Activated naive CD8-positive, alpha-beta T cell treated with anti-CD3 and anti-CD28 coated beads, Interleukin-2, amount 50 U/mL, for 16 hours (primary cell): Measurements from ENCODE around the gene RBM5.

ENCODE experiments used
- DNase-seq: peaks from one replicate; pipeline ENCODE4 v3.0.0-alpha.2; 2020; ENCODE audit warnings: low read depth, low spot score

RBM5 gene

DNA sequence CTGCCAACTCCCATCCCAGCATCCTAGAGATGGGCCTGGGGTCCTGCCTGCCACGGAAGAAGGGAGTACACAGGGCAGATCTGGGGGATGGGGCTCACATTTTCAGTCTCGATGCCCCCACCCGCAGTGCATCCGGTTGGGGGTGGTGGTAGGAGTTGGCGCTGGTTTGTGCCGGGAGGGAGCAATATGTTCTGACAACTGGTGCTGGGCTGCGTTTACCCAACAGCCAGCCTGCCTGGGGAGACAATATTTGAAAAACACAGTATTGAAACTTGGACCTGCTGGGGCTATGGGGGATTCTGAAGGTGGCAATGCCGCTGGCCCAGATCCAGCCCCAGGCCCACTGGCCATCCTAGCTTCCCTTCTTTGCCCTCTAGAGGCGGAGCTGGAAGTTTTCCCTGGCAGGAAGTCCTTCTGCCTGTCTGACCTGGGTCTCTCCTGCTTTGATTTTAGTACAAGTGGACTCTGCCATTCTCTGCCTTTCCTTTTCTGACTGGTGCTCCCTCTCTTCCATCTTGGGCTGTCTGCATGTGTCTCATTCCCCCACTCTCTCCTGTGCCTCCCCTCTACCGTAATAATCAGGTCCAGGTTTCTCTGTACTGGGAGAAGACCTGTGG lies 69.9 kb downstream of the RBM5 start:
- DNase-seq: no peak

- no peak for DNase-seq
Measured at GRCh38 chr3:50160561-50160983, 71.9 kb downstream of the RBM5 start.

DNA sequence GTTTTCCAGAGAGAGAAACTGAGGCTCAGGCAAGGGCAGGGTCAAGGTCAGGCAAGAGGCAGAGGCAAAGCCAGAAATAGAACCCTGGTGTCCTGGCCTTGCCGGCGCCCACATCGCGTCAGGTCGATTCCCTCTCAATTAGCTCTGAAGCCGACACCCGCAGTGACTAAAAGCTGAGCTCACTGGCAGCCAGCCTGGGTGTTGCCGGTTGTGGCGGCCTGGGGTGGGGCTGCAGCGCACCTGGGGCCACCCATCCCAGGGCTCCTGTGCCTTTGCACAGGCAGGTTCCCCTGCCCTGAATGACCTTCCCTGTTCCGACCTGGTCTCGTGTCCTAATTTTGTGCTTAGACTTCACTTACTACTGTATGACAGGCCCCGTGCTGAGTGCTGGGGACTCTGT lies 72.6 kb downstream of the RBM5 start:
- no peak for DNase-seq

DNA sequence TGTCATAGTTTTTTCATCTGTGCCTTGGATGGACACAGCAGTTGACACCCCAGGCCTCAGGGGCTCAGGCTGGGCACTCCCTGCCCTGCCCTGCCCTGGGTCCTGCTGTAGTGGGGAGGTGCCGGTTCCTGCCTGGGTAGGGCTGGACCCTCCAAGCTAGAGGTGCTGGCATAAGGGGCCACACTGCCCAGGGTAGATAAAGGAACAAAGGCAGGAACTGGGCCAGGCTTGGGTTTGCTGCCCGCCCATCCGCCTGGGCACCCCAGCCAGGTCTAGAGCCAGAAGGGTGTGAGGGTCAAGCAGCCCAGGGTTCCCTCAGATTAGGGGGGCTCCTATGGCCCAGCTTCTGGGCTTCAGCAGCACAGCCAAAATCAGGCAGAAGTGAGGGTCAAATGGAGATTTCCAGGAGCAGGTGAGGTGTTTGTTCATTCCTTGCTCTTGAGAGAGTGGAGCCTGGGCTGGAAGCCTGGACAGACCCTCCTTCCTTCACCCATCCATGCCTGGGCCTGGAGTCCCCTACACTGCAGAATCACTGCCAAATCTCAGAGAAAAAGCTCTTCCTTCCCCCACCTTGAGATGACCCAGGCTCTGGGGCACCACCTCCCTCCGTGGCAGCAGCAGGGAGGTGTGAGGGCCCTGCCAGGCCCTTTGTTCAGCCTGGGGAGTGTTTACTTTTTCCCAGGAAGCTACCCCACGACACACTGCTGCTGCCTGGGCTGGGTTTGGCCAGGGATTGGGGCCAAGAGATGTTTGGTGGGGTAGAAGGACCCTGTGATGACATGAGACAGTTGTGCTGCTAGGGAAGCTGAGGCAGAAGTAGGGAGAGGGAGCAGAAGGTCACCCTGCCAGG lies 73.5 kb downstream of the RBM5 start:
- DNase-seq: no peak

- DNase-seq: no peak
Measured at GRCh38 chr3:50163572-50164455, 75.1 kb downstream of the RBM5 start.

GRCh38 chr3:50164481-50164880 lies 75.8 kb downstream of the RBM5 start:
- DNase-seq: no peak

- no peak for DNase-seq
Measured at GRCh38 chr3:50164984-50165909, 76.5 kb downstream of the RBM5 start.

GRCh38 chr3:50165910-50166538 lies 77.3 kb downstream of the RBM5 start:
- no peak for DNase-seq

GRCh38 chr3:50166620-50167019 lies 77.9 kb downstream of the RBM5 start:
- no peak for DNase-seq

GRCh38 chr3:50167069-50167840 lies 78.5 kb downstream of the RBM5 start:
- DNase-seq: no peak

DNA sequence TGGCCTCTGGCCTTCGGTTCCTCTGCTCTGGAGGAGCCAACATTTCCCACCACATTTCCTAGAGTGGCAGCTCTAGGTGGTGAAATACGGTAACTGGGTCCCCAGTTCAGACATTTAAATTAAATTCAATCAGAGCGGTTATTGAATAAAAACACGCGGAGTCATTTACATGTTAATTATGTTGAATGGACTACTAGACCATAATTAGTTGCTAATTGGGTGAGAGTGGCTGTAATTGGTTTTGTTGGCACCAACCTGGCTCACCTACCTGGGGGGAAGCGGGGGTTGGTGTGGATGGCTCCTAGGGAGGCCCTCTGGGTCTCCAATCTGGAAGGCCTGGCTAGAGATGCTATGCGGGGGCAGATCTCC lies 79.1 kb downstream of the RBM5 start:
- no peak for DNase-seq

DNA sequence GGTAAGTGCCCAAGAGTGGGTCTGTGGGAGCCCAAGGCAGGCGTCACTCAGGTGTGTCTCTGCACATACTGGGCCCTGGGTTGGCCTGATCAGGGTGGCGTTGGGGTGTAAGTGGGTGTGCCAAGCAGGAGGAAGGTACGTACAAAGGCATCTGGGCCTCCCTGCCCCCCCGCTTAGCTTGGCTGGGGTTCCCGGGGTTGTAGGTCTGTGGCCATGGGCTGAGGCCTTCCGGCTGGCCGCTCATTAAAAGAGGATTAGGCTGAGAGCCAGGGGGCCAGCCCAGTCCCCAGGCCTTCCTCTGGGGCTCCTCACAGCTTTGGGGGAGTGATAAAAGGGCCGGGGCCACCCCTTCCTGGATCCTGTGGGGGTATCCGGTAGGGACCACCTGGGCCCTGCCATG lies 79.7 kb downstream of the RBM5 start:
- no peak for DNase-seq
